ENCODE data around the gene WAPL. TPM values are rescaled to one million over a fixed set of nuclear protein-coding genes. Genes with fewer than 3 reads are reported as not detected.

WAPL gene
- total and polyA plus RNA-seq, 2 of the 4 experiments (the other 2 are of a cell fraction) = 11.5 to 31.7 TPM

DNA sequence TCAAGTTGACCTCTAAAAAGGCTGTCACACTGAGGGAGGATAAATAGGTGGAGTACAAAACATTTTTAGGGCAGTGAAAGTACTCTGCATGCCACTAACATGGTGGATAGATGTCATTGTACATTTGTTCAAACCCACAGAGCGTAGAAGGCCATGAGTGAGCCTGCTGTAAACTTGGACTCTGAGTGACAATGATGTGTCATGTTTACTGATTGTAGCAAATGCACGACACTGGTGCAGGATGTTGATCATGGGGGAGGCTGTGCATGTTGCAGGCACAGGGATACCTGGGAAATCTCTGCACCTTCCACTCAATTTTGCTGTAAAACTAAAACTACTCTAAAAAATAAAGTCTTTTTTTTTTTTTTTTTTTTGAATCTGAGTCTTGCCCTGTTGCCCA is 102.5 kb downstream of the WAPL start:
- CTCF ChIA-PET = no interaction called here
- Histone ChIP-seq H3K18ac (ENCODE audit: low read depth, low read length) (no peak overlapping the region), H2AK9ac (replicated peaks; ENCODE audit: low read depth, low read length, poor library complexity) (no peak overlapping the region), H3K27me3 (ENCODE audit: control insufficient read depth, insufficient read depth, low read length) (peaks cover 2% of the 10 kb centered on the region; the same call in 1 of the 2 replicates), H3K9ac (ENCODE audit: low read depth, low read length) (no peak overlapping the region), H3K4me1 (ENCODE audit: control insufficient read depth, insufficient read depth, low read length) (no peaks in the 10 kb centered on the region), H3K9me3 (ENCODE audit: control insufficient read depth, insufficient read depth, low read length) (no peaks in the 10 kb centered on the region), H2BK5ac (ENCODE audit: low read depth, low read length, poor library complexity, severe bottlenecking) (no peak overlapping the region), H3K27ac (ENCODE audit: insufficient read depth, low read length) (no peak overlapping the region), H4K91ac (ENCODE audit: insufficient read depth, low read depth, low read length) (no peak overlapping the region), H4K20me1 (ENCODE audit: insufficient read depth, low read length) (no peaks in the 10 kb centered on the region), H2BK20ac (ENCODE audit: low read depth, low read length) (no peak overlapping the region), H2BK120ac (ENCODE audit: low read depth, low read length) (no peak overlapping the region), H3K23ac (ENCODE audit: low read depth, low read length) (no peak overlapping the region), H3K9me1 (ENCODE audit: insufficient read depth, low read length) (no peaks in the 10 kb centered on the region), H3K4me3 (ENCODE audit: insufficient read depth, low read depth, low read length) (no peak overlapping the region), H3K4me2 (ENCODE audit: low read depth, low read length) (no peak overlapping the region), H2AK5ac (ENCODE audit: low read depth, low read length) (no peak overlapping the region), H3K36me3 (ENCODE audit: control insufficient read depth, insufficient read depth, low read length) (no peaks in the 10 kb centered on the region), H4K5ac (ENCODE audit: low read depth, low read length) (no peak overlapping the region), H2AFZ (replicated peaks; ENCODE audit: low read length, poor library complexity) (no peak overlapping the region), H3K56ac (ENCODE audit: extremely low read depth, insufficient read depth, low read length) (no peak overlapping the region), H2BK15ac (ENCODE audit: low read depth, low read length) (no peak overlapping the region), H3K14ac (replicated peaks; ENCODE audit: low read depth, low read length) (no peak overlapping the region), H3K79me1 (ENCODE audit: low read depth in 1 of 2, low read length in 2 of 2) (no peaks in the 10 kb centered on the region), H3K4ac (ENCODE audit: low read depth, low read length) (no peak overlapping the region), H4K8ac (ENCODE audit: low read depth in 2 of 2, low read length in 2 of 2) (no peak overlapping the region)
- no CpG with 5 or more reads among the region's 2 CpGs for WGBS, 2 experiments (ENCODE audit: extremely low coverage in 2 of 2, insufficient read length in 1 of 2)
- dilution Hi-C loops (cut with HindIII; ENCODE audit: low sequenced_read_pairs, unreplicated experiment) (no loop called here), in situ Hi-C loops (cut with MboI; ENCODE audit: low sequenced_read_pairs) (no loop called here), intact Hi-C loops (cut with micrococcal nuclease) (no loop called here)
- TF ChIP-seq RAD21 (IDR thresholded peaks at IDR 0.05; ENCODE audit: low read length) = no peak
- no peak for TF ChIP-seq POLR2A (IDR thresholded peaks at IDR 0.05; ENCODE audit: low read depth, low read length)
- no peak for TF ChIP-seq SMC3 (IDR thresholded peaks at IDR 0.05; ENCODE audit: low read depth, low read length)
- no peak for TF ChIP-seq CHD1 (IDR thresholded peaks at IDR 0.05; ENCODE audit: low read depth, low read length)
- TF ChIP-seq RCOR1 (IDR thresholded peaks at IDR 0.05; ENCODE audit: insufficient replicate concordance, low read length) = no peak
- no peak for TF ChIP-seq RFX5 (IDR thresholded peaks at IDR 0.05; ENCODE audit: low read depth, low read length)
- TF ChIP-seq BHLHE40 (IDR thresholded peaks at IDR 0.05; ENCODE audit: low read depth, low read length) = no peak
- TF ChIP-seq, protein P1, sequence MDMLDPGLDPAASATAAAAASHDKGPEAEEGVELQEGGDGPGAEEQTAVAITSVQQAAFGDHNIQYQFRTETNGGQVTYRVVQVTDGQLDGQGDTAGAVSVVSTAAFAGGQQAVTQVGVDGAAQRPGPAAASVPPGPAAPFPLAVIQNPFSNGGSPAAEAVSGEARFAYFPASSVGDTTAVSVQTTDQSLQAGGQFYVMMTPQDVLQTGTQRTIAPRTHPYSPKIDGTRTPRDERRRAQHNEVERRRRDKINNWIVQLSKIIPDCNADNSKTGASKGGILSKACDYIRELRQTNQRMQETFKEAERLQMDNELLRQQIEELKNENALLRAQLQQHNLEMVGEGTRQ (IDR thresholded peaks at IDR 0.05; ENCODE audit: low read depth, low read length) = no peak
- no peak for TF ChIP-seq MXI1 (IDR thresholded peaks at IDR 0.05; ENCODE audit: borderline replicate concordance, low read depth, low read length)
- TF ChIP-seq CEBPB (IDR thresholded peaks at IDR 0.05; ENCODE audit: low read depth, low read length) = no peak
- TF ChIP-seq MAZ (IDR thresholded peaks at IDR 0.05; ENCODE audit: borderline replicate concordance, low read depth, low read length) = no peak
- TF ChIP-seq, protein P2, sequence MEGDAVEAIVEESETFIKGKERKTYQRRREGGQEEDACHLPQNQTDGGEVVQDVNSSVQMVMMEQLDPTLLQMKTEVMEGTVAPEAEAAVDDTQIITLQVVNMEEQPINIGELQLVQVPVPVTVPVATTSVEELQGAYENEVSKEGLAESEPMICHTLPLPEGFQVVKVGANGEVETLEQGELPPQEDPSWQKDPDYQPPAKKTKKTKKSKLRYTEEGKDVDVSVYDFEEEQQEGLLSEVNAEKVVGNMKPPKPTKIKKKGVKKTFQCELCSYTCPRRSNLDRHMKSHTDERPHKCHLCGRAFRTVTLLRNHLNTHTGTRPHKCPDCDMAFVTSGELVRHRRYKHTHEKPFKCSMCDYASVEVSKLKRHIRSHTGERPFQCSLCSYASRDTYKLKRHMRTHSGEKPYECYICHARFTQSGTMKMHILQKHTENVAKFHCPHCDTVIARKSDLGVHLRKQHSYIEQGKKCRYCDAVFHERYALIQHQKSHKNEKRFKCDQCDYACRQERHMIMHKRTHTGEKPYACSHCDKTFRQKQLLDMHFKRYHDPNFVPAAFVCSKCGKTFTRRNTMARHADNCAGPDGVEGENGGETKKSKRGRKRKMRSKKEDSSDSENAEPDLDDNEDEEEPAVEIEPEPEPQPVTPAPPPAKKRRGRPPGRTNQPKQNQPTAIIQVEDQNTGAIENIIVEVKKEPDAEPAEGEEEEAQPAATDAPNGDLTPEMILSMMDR (conservative IDR thresholded peaks at IDR 0.05; ENCODE audit: low read depth, low read length) = no peak
- ATAC-seq (ENCODE audit: low read depth) (no peak), DNase-seq (no peak)
- BruUV-seq (replicated peaks) = no TSS peak
- POLR2A ChIA-PET (ENCODE audit: unreplicated experiment) = no interaction called here

Data from IMR-90 (cell line).